ENCODE results near the gene MYH4.

DNA sequence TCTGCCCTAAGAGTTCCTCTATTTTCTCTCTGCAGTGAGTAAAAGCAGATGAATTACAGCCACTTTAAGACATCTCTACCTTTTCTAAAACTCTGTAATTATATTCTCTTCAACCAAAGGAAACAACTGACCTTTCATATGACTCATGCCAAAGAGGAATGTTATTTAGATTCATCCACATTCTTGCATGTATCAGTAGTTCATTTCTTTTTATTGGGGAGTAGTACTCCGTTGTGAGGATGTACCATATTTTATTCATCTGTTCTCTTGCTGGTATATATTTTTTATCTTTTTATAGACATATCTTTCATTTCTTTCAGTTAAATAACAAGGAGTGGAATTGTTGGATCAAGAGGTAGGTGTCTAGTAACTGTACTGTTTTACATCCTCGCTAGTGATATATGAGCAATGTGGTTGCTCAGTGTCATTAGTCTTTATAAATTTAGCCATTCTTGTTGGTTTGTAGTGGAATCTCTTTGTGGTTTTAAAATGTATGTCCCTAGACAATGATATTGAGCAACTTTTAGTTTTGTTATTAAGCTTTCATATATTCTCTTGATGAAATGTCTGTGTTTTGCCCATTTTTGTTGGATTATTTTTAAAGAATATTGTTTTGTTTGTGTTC lies 39.8 kb downstream of the MYH4 start:
- TF ChIP-seq, protein P1, sequence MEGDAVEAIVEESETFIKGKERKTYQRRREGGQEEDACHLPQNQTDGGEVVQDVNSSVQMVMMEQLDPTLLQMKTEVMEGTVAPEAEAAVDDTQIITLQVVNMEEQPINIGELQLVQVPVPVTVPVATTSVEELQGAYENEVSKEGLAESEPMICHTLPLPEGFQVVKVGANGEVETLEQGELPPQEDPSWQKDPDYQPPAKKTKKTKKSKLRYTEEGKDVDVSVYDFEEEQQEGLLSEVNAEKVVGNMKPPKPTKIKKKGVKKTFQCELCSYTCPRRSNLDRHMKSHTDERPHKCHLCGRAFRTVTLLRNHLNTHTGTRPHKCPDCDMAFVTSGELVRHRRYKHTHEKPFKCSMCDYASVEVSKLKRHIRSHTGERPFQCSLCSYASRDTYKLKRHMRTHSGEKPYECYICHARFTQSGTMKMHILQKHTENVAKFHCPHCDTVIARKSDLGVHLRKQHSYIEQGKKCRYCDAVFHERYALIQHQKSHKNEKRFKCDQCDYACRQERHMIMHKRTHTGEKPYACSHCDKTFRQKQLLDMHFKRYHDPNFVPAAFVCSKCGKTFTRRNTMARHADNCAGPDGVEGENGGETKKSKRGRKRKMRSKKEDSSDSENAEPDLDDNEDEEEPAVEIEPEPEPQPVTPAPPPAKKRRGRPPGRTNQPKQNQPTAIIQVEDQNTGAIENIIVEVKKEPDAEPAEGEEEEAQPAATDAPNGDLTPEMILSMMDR (IDR thresholded peaks at IDR 0.05), result no peak
- no peak for TF ChIP-seq USF1 (CRISPR knock-in tag; IDR thresholded peaks at IDR 0.05)

Data from WTC11 (cell line).